Neural progenitor cell (in vitro differentiated cells): ENCODE measurements around the gene HEMK1. TPM values are rescaled to one million over a fixed set of nuclear protein-coding genes. Genes with fewer than 3 reads are reported as not detected.

ENCODE experiments used
- DNase-seq: peaks from one replicate; pipeline ENCODE4 v3.0.0-alpha.2; 2016; ENCODE audit warnings: low spot score
- H2AFZ ChIP-seq: fragments of 200-600 bp; sonication (generic); replicated peaks from 2 replicates; pipeline ENCODE4 v1.6.1; 2016; ENCODE audit warnings: antibody characterized with exemption
- H3F3A ChIP-seq: fragments of 200-600 bp; sonication (generic); 2 replicates; pipeline ENCODE4 v1.6.1; 2016; ENCODE audit warnings: antibody characterized with exemption, low read depth
- H3K27ac ChIP-seq: fragments of 200-600 bp; sonication (generic); 2 replicates; pipeline ENCODE4 v1.5.1; 2016; ENCODE audit warnings: mild to moderate bottlenecking
- H3K27me3 ChIP-seq: fragments of 200-600 bp; sonication (generic); 2 replicates; pipeline ENCODE4 v1.6.1; 2016; ENCODE audit warnings: mild to moderate bottlenecking, moderate library complexity
- H3K36me3 ChIP-seq: fragments of 200-600 bp; sonication (generic); 2 replicates; pipeline ENCODE4 v1.5.1; 2016
- H3K4me1 ChIP-seq: fragments of 200-600 bp; sonication (generic); 2 replicates; pipeline ENCODE4 v1.6.1; 2016; ENCODE audit warnings: mixed run types
- H3K4me2 ChIP-seq: fragments of 200-600 bp; sonication (generic); 2 replicates; pipeline ENCODE4 v1.6.1; 2016
- H3K4me3 ChIP-seq: fragments of 200-600 bp; sonication (generic); 2 replicates; pipeline ENCODE4 v1.5.1; 2016
- H3K79me2 ChIP-seq: fragments of 200-600 bp; sonication (generic); 2 replicates; pipeline ENCODE4 v1.6.1; 2016; ENCODE audit warnings: low read depth
- H3K9ac ChIP-seq: fragments of 200-600 bp; sonication (generic); 2 replicates; pipeline ENCODE4 v1.6.1; 2016
- H3K9me3 ChIP-seq: fragments of 200-600 bp; sonication (generic); 2 replicates; pipeline ENCODE4 v1.5.1; 2016; ENCODE audit warnings: low read depth
- H4K20me1 ChIP-seq: fragments of 200-600 bp; sonication (generic); 2 replicates; pipeline ENCODE4 v1.6.1; 2016; ENCODE audit warnings: low read depth
- H3K27ac Mint-ChIP-seq: 3 replicates; pipeline ENCODE4 v1.8.0; 2021; ENCODE audit warnings: mixed read lengths
- H3K27me3 Mint-ChIP-seq: 2 replicates; pipeline ENCODE4 v1.8.0; 2022; ENCODE audit warnings: low read depth, mild to moderate bottlenecking, inconsistent platforms, moderate library complexity, mixed read lengths; ENCODE audit not compliant: insufficient read depth
- H3K36me3 Mint-ChIP-seq: 3 replicates; pipeline ENCODE4 v1.8.0; 2021; ENCODE audit warnings: mixed read lengths
- H3K4me1 Mint-ChIP-seq: 3 replicates; pipeline ENCODE4 v1.8.0; 2021; ENCODE audit warnings: mixed read lengths
- H3K4me3 Mint-ChIP-seq: 3 replicates; pipeline ENCODE4 v1.8.0; 2021; ENCODE audit warnings: mild to moderate bottlenecking, moderate library complexity, mixed read lengths
- H3K9me3 Mint-ChIP-seq: 3 replicates; pipeline ENCODE4 v1.8.0; 2020; ENCODE audit warnings: mixed read lengths
- CTCF ChIP-seq: fragments of 200-600 bp; sonication (generic); IDR thresholded peaks from 2 replicates; pipeline ENCODE4 v1.5.1; 2017; ENCODE audit warnings: antibody characterized with exemption, mild to moderate bottlenecking
- EZH2 ChIP-seq: fragments of 200-600 bp; sonication (generic); IDR thresholded peaks from 2 replicates; pipeline ENCODE4 v1.6.1; 2017; ENCODE audit warnings: antibody characterized with exemption, mild to moderate bottlenecking, moderate library complexity
- EZH2phosphoT487 ChIP-seq: fragments of 200-600 bp; sonication (generic); IDR thresholded peaks from 2 replicates; pipeline ENCODE4 v1.6.1; 2017; ENCODE audit warnings: antibody characterized with exemption
- total RNA-seq: library from RNA; depleted of rRNA; stranded (reverse); fragments of >200 nt; gene quantifications from 2 replicates; pipeline ENCODE4 v1.2.3, GENCODE V29; 2015; ENCODE audit warnings: low replicate concordance

The HEMK1 gene
- total RNA-seq, 1 donor from 2014 or later, result 9.3 TPM

DNA sequence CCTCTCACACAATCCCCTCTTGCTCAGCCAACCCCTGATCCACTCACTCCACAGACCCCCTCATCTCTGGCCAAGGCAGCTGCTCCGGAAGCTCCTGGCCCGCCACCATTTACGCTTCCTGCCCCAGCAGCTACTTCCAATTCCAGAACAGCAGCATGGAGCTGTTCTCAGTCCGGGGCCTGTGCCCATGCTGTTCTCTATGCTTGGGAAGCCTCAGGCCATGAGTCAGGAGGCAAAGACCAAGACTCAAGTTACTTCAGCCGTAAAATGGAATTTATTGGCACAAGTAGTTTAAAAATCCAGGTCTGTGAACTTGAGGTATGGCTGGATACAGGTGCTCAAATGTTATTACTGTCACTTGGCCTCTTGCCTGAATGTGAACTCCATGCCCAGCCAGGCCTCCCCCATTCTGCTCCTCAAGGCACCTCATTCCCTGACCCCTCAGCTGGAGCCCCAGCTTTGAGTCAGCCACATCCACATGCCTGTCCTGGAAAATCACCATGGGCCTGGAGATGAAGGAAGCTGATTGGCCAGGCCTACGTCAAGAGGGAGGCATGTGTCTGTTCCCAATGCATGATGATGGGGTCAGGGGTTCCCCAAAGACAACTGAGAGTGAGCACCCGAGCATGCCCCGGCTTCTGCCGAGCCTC lies 34.5 kb upstream of the HEMK1 start:
- Mint-ChIP-seq H3K27ac (no peak overlapping the region), H3K4me1 (peaks cover 62% of the 10 kb centered on the region), H3K9me3 (no peaks in the 10 kb centered on the region), H3K36me3 (peaks cover 1% of the 10 kb centered on the region), H3K27me3 (peaks cover 28% of the 10 kb centered on the region), H3K4me3 (no peak overlapping the region)
- H3K36me3 ChIP-seq, result no peaks in the 10 kb centered on the region
- peaks cover 18% of the 10 kb centered on the region for H3K27me3 ChIP-seq
- H3K27ac ChIP-seq, result no peak overlapping the region
- no peak overlapping the region for H3K9ac ChIP-seq
- DNase-seq, result no peak
- H3K4me3 ChIP-seq, result no peak overlapping the region
- H3K79me2 ChIP-seq, result no peaks in the 10 kb centered on the region
- no peaks in the 10 kb centered on the region for H4K20me1 ChIP-seq
- H2AFZ ChIP-seq, result no peak overlapping the region
- no peaks in the 10 kb centered on the region for H3K9me3 ChIP-seq
- H3F3A ChIP-seq, result peaks cover 16% of the 10 kb centered on the region
- peaks cover 33% of the 10 kb centered on the region for H3K4me1 ChIP-seq
- no peak for TF ChIP-seq EZH2
- no peak for TF ChIP-seq CTCF
- TF ChIP-seq EZH2phosphoT487, result no peak
- H3K4me2 ChIP-seq, result no peak overlapping the region

- Mint-ChIP-seq H3K27me3 (peaks cover 25% of the 10 kb centered on the region), H3K4me3 (no peak overlapping the region), H3K9me3 (no peaks in the 10 kb centered on the region), H3K27ac (no peak overlapping the region), H3K36me3 (peaks cover 1% of the 10 kb centered on the region), H3K4me1 (peaks cover 65% of the 10 kb centered on the region)
- no peak overlapping the region for H3K4me2 ChIP-seq
- peaks cover 2% of the 10 kb centered on the region for H3K27me3 ChIP-seq
- H3K9ac ChIP-seq, result no peak overlapping the region
- no peak overlapping the region for H2AFZ ChIP-seq
- peaks cover 22% of the 10 kb centered on the region for H3F3A ChIP-seq
- H3K27ac ChIP-seq, result no peak overlapping the region
- H3K9me3 ChIP-seq, result no peaks in the 10 kb centered on the region
- peaks cover 33% of the 10 kb centered on the region for H3K4me1 ChIP-seq
- H4K20me1 ChIP-seq, result no peaks in the 10 kb centered on the region
- H3K36me3 ChIP-seq, result no peaks in the 10 kb centered on the region
- no peaks in the 10 kb centered on the region for H3K79me2 ChIP-seq
- no peak overlapping the region for H3K4me3 ChIP-seq
- TF ChIP-seq CTCF (no peak), EZH2 (no peak), EZH2phosphoT487 (no peak)
- no peak for DNase-seq
These were observed 32.7 kb upstream of the HEMK1 start for GRCh38 chr3:50536471-50537180.

DNA sequence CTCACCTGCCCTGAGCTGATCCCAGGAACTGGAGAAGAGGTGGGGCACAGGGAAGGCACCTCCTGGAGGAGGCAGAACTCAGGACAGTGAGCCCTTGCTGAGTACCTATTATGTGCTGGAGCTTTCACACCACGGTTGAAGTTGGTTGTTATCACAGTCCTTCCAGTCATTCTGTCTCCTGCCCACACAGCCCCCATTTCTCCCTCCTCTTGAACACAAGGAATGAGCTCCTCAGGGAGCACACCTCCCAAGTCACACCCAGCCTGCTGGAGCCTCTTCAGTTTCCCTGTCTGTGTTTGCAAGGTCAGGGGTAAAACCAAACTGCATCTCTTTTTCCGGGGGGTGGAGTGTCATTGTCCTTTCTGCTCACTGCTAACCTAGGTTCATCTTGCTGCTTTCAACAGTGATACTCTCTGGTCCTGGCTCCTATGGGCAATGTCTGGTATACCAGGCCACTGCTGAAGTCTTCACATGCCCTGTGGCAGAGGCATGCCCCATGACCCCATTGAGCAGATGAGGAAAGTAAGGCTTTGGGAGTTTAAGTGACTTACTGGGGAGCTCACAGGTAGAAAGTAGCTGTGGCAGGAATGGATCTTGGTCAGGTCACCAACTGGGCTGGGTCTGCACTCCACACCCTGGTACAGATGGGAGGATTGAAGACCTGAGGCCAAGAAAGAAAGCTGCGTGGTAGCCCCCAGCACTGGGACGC lies 31.7 kb upstream of the HEMK1 start:
- Mint-ChIP-seq H3K36me3 (peaks cover 1% of the 10 kb centered on the region), H3K4me1 (peaks cover 58% of the 10 kb centered on the region), H3K27ac (no peak overlapping the region), H3K4me3 (no peak overlapping the region), H3K9me3 (no peaks in the 10 kb centered on the region), H3K27me3 (peaks cover 27% of the 10 kb centered on the region)
- peaks cover 33% of the 10 kb centered on the region for H3K4me1 ChIP-seq
- H2AFZ ChIP-seq, result no peak overlapping the region
- TF ChIP-seq EZH2, result no peak
- no peak for TF ChIP-seq EZH2phosphoT487
- TF ChIP-seq CTCF, result no peak
- H3K4me3 ChIP-seq, result no peak overlapping the region
- no peak overlapping the region for H3K27ac ChIP-seq
- H3K9me3 ChIP-seq, result no peaks in the 10 kb centered on the region
- H3F3A ChIP-seq, result peaks cover 22% of the 10 kb centered on the region
- H3K27me3 ChIP-seq, result no peaks in the 10 kb centered on the region
- H3K9ac ChIP-seq, result no peak overlapping the region
- H3K36me3 ChIP-seq, result no peaks in the 10 kb centered on the region
- H4K20me1 ChIP-seq, result no peaks in the 10 kb centered on the region
- no peak overlapping the region for H3K4me2 ChIP-seq
- no peaks in the 10 kb centered on the region for H3K79me2 ChIP-seq
- no peak for DNase-seq
